Peyer's patch (tissue), 4 donors: ENCODE measurements around the gene ANKRD66.

Experiments used
- POLR2A ChIP-seq, 2 donors: fragments of 450-650 bp; IDR thresholded peaks; one replicate each; pipeline ENCODE4 v1.5.1; 2017; ENCODE audit warnings: antibody characterized with exemption in 2 of 2, mild to moderate bottlenecking in 2 of 2, moderate library complexity in 2 of 2
- TF ChIP-seq, protein P1 (sequence below), 6 experiments: fragments of 450-650 bp in 4 of 6; fragments of 200-600 bp in 2 of 6; sonication (generic) in 1 of 6; IDR thresholded peaks; one replicate each; pipeline ENCODE4 v1.5.1; 2017 to 2019; ENCODE audit warnings: antibody characterized with exemption in 6 of 6, mild to moderate bottlenecking in 3 of 6, moderate library complexity in 1 of 6

DNA sequence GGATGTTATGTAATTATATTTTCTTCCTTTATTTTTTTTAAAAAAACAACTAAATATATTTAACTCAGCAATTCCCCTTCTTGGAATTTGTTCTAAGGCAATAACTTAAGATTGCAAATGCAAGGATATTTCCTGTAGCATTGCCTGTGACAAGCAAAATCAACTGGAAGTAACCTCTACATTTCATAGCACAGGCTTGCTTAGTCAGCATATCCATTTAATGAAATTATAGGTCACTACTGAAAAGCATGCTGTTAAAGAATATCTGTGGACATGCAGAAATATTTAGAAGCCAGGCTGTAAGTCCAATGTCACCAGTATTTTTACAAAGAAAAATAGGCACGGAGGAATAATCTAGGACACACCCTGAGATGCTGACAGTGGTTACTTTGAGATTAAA is 37.8 kb downstream of the ANKRD66 start:
- TF ChIP-seq, protein P1, sequence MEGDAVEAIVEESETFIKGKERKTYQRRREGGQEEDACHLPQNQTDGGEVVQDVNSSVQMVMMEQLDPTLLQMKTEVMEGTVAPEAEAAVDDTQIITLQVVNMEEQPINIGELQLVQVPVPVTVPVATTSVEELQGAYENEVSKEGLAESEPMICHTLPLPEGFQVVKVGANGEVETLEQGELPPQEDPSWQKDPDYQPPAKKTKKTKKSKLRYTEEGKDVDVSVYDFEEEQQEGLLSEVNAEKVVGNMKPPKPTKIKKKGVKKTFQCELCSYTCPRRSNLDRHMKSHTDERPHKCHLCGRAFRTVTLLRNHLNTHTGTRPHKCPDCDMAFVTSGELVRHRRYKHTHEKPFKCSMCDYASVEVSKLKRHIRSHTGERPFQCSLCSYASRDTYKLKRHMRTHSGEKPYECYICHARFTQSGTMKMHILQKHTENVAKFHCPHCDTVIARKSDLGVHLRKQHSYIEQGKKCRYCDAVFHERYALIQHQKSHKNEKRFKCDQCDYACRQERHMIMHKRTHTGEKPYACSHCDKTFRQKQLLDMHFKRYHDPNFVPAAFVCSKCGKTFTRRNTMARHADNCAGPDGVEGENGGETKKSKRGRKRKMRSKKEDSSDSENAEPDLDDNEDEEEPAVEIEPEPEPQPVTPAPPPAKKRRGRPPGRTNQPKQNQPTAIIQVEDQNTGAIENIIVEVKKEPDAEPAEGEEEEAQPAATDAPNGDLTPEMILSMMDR (IDR thresholded peaks at IDR 0.05), result no peak
- TF ChIP-seq POLR2A (IDR thresholded peaks at IDR 0.05), result no peak
